Left kidney (tissue), 2 donors: ENCODE measurements around the gene KCNIP4. TPM values are rescaled to one million over a fixed set of nuclear protein-coding genes. Genes with fewer than 3 reads are reported as not detected.

Source experiments
- DNase-seq: peaks from one replicate; pipeline ENCODE4 v3.0.0-alpha.2; 2013
- polyA plus RNA-seq: library from polyadenylated mRNA; unstranded; fragments of 120-200 nt; gene quantifications from one replicate; pipeline ENCODE4 v1.2.1, GENCODE V29; 2013; ENCODE audit not compliant: insufficient read length

KCNIP4 gene
- polyA plus RNA-seq, 1 donor: 13.0 TPM

DNA sequence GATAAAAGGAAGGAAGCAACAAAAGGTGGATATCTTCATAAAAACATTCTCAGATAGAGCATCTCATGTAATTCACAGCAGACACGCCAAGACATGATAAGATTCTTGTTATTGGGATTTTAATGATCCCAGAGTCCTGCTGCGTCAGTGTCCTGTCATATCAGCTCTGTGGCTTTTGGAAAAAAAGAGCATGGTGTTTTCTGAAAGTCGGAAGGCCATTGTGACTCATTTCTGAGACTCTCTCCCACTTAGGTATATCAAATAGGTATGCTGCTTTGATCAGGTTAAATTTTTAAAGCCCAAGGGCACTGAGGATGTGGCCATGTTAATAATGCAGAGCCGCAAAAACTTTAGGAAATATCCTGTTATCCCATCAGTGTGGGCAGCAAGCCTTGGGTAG is 481.0 kb downstream of the KCNIP4 start:
- DNase-seq: no peak

DNA sequence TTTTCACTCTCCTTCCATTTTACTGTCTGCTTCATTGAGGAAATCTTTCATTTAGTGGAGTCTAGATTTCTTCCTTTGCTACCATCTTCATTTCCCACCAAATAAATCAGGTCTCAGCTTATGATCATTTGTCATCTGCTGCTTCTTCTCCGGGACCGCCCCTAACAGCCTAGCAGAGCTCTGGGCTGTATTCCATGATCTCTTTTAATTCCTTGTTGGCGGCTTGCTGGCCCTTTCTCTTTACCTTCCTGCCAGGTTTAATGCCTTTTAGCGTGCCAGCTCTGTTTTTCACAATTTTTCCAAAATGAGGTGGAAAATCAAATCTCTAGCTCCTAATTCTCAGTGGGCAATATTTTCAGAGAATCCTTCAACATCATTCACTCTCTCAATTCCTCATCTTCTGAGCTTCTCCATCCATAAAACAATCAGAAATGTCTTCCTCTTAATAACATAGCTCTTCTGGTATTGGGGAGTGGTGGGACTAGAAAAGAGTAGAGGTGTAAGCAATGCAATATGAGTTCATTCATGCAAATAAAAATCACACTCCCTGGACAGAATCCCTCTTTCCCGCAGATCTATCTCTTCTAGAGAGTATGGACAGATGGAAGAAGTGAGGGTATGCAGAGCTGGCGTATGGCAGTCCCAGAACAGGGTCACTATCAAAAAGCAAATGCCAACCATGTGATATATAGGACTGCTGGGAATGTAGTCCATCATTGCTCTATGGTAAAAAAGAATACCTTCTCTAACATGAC is 491.3 kb downstream of the KCNIP4 start:
- no peak for DNase-seq

- no peak for DNase-seq
These were observed 493.7 kb downstream of the KCNIP4 start for GRCh38 chr4:21454831-21455230.

DNA sequence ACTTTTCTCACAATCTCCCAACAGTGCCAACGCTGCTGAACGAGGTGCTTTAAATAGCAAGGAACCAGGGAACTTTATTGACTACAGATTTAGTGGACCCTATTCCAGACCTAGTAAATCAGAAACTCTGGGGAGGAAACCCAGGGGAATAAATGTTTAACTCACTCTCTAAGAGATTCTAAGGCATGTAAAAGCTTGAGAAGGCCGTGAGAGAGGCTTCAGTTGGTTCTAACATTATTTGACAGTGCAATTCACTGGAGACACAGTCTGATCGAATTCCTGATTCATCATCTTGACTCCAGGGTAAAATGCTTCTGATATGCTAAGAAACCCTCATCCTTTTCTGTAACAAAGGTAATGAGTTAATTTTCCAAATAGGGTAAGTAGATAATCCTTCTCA is 494.4 kb downstream of the KCNIP4 start:
- DNase-seq: no peak

- no peak for DNase-seq
These were observed 495.6 kb downstream of the KCNIP4 start for GRCh38 chr4:21452931-21453330.

- no peak for DNase-seq
These were observed 497.5 kb downstream of the KCNIP4 start for GRCh38 chr4:21451032-21451431.

GRCh38 chr4:21450331-21450730 is 498.2 kb downstream of the KCNIP4 start:
- DNase-seq: no peak

DNA sequence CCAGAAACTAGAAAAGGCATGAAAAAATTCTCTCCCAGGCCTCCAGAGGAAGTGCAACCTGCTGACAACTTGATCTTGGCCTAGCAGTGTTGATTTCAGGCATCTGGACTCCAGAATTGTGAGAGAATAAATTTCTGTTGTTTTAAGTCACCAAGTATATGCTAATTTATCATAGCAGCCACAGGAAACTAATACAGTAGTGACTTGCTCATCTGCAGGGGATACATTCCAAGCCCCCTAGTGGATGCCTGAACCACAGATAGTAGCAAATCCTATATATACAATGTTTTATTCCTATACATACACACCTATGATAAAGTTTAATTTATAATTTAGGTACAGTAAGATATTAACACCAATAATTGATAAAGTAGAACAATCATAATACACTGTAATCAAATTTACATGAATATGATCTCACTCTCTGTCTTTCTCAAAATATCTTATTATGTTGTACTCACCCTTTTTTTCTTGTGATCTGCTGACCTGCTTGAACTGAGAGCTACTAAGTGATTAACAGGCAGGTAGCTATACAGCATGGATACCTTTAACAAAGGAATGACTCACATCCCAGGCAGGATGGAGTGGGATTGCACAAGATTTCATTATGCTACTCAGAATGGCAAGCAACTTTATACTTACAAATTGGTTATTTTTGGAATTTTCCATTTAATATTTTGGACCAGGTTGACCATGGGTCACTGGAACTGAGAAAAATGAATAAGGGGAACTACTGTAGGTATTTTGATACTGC is 501.1 kb downstream of the KCNIP4 start:
- DNase-seq: no peak

DNA sequence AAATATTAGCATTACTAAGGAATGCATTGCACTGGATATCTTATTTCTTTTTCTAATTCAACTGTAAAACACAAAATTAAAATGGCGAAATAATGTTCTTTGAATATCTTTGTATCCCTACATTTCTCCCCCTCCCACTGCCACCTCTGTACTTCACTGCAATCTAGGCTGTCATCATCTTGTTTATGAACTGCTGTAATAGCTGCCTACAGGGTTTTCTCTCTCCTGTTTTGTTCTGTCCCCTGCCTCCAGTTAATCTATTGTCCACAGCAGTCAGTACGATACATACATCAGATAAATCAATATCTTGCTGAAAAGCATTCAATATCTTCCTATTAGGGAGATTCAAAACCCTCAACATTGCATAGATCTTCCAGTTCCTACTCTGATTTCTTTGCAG is 528.4 kb downstream of the KCNIP4 start:
- no peak for DNase-seq

- no peak for DNase-seq
These were observed 532.8 kb downstream of the KCNIP4 start for GRCh38 chr4:21415728-21416127.

GRCh38 chr4:21413807-21414370 is 534.7 kb downstream of the KCNIP4 start:
- DNase-seq: no peak

- DNase-seq: no peak
These were observed 537.5 kb downstream of the KCNIP4 start for GRCh38 chr4:21411086-21411485.

DNA sequence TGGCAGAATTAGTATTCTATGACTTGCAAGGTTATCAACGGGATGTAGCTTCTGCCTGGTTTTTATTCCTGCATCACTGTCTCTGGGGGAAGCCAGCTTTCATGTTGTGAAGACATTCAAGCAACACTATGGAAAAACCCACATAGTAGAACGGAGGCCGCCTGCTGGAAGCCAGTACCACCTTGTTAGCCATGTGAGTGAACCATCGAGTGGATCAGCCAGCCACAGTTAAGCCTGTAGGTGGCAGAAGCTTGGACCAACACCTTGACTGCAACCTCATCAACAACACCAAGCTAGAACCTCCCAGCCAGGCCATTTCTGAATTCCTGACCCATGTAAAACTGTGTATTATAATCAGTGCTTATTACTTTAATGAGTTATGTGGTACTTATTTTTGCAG is 538.2 kb downstream of the KCNIP4 start:
- no peak for DNase-seq

- DNase-seq: no peak
These were observed 560.9 kb downstream of the KCNIP4 start for GRCh38 chr4:21387683-21388082.

GRCh38 chr4:21386166-21386780 is 562.3 kb downstream of the KCNIP4 start:
- no peak for DNase-seq

DNA sequence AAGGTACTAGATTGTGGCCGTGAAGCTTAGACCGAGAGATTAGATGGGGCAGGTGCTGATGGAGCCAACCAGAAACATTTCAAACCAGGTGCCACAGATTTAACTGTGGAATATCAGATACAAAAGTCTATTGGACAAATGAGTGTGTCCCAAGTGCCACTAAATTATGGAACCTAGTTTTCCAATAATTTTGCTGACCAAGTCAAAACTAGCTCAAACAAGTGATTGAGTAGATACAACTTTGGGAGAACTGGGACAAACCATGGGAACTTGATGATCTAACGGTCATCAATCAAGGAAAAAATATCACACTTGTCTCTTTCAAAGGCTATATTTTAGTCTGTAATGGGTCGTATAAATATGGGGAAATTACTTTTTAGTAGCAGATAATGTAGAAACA is 562.9 kb downstream of the KCNIP4 start:
- no peak for DNase-seq

- no peak for DNase-seq
These were observed 564.0 kb downstream of the KCNIP4 start for GRCh38 chr4:21384609-21385008.

DNA sequence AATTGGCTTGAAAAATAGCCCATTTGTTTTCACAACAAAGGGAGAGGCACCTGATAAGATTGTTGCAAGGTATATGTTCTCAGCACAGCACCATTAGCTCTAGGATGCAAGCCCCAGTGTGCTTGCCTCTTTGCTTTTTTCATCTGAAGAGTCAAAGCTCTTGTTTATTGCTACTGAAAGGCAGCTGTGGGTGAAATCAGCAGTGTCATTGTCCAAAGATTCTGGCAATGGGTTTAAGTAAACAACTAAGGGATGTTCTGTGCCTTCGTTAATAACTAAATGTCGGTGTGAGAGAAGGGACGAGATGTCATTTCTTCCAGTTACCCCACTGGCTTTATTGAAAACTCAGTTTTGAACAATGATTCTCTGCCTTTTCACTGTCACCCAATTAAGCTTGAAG is 567.7 kb downstream of the KCNIP4 start:
- no peak for DNase-seq

DNA sequence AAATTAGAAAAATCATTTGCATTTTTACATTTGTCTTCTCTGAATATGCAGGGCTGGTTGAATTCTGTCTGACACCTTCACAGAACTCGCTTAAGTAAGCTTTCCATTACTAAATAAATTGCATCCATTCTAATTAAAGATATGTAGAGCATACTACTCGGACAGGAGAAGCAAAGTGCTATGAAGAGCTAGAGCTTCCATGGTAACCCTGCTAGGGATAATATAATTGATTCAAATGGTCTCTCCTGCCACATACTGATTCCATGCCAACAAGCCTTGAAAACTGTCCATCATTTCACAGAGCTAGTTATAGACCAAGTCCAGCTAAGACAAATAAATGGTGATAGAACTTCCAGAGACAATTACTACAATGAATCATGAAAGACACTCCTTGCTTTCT is 571.5 kb downstream of the KCNIP4 start:
- DNase-seq: no peak

- no peak for DNase-seq
These were observed 572.4 kb downstream of the KCNIP4 start for GRCh38 chr4:21376176-21376575.

- DNase-seq: no peak
These were observed 573.8 kb downstream of the KCNIP4 start for GRCh38 chr4:21374641-21375368.

GRCh38 chr4:21367567-21367966 is 581.0 kb downstream of the KCNIP4 start:
- no peak for DNase-seq
